GM13976 (cell line): Measurements from ENCODE around the gene MID1.
A peak's percentile ranks its signal among the peaks of the same experiment; 100 is the strongest.

Experiments used
- DNase-seq: peaks from one replicate; pipeline ENCODE4 v3.0.0; 2012; ENCODE audit warnings: low spot score
- CTCF ChIP-seq: IDR thresholded peaks from 2 replicates; pipeline ENCODE4 v1.5.1; 2012; ENCODE audit warnings: borderline replicate concordance, mild to moderate bottlenecking; ENCODE audit not compliant: insufficient read depth; ENCODE audit errors: extremely low read depth, missing control alignments, control extremely low read depth
- in situ Hi-C: fragments of 300-500 bp; cut with MboI; formaldehyde crosslinking; loops from one replicate; pipeline ENCODE4 v1.12.0; 2022; ENCODE audit warnings: low sequenced_read_pairs, mixed read lengths, inconsistent platforms; ENCODE audit not compliant: unreplicated experiment

Gene MID1

GRCh38 chrX:10620121-10620699 lies at the start of gene MID1:
Gene MID1 (minus strand): TSS chrX:10620585. CDS start chrX:10567547, 53,038 bp downstream.
- DNase-seq, result peak; percentile 23
- in situ Hi-C loops, result no loop called here

GRCh38 chrX:10667143-10667542 lies 46.8 kb upstream of the MID1 start:
- in situ Hi-C loops, result no loop called here
- no peak for DNase-seq
- no peak for TF ChIP-seq CTCF

More at GRCh38 chrX:10620121-10620699, at the start of gene MID1:
- no peak for TF ChIP-seq CTCF

- in situ Hi-C loops, result no loop called here
- no peak for TF ChIP-seq CTCF
- DNase-seq, result no peak
These were observed 45.7 kb upstream of the MID1 start for GRCh38 chrX:10666102-10666501.

GRCh38 chrX:10665681-10666080 lies 45.3 kb upstream of the MID1 start:
- in situ Hi-C loops, result no loop called here
- TF ChIP-seq CTCF, result no peak
- no peak for DNase-seq

GRCh38 chrX:10660171-10660570 lies 39.8 kb upstream of the MID1 start:
- DNase-seq, result no peak
- TF ChIP-seq CTCF, result no peak
- in situ Hi-C loops, result no loop called here

- no peak for TF ChIP-seq CTCF
- in situ Hi-C loops, result no loop called here
- no peak for DNase-seq
These were observed 35.8 kb upstream of the MID1 start for GRCh38 chrX:10656214-10656613.

GRCh38 chrX:10654960-10655359 lies 34.6 kb upstream of the MID1 start:
- TF ChIP-seq CTCF, result no peak
- in situ Hi-C loops, result no loop called here
- no peak for DNase-seq
